GM21381 (cell line): ENCODE results near the gene RBM20.
"Not testable (repeated sequence)": the region's sequence is repeated elsewhere in the genome, so short reads cannot be mapped to it uniquely, and the experiment has no call there.

Experiments used
- ATAC-seq: cut with Tn5 transposase; IDR thresholded peaks from one replicate; pipeline ENCODE4 v1.9.1; 2021; ENCODE audit warnings: mild to moderate bottlenecking, moderate library complexity; ENCODE audit not compliant: unreplicated experiment

RBM20 gene

DNA sequence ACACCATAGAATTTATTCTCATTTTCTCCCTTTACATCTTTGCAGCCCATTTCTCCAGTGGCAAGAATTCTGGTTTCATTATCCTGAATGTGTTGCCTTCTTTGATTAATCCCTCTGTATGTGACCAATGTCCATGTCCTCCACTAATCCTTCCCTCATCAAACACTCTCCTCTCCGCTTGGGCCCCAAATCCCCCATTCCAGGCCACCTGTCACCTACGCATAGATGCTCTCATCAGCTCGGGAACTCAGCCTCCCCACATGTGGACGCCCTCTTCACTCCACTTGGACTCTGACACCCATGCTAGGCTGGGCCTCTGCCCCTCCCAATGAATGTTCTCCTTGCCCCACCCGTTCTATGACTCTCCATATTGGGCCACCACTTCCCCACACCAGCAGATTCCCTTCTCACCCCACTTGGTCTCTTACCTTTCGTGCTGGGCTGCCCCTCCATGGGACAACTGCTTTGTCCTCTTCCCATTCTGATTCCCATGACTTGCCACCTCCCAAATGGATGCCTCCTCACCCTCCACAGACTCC lies 18.7 kb upstream of the RBM20 start:
- ATAC-seq, result no peak

GRCh38 chr10:110625951-110626855 lies 17.9 kb upstream of the RBM20 start:
- no peak for ATAC-seq

- ATAC-seq, result no peak
These were observed 16.0 kb upstream of the RBM20 start for GRCh38 chr10:110628161-110628560.

GRCh38 chr10:110629680-110630191 lies 14.4 kb upstream of the RBM20 start:
- no peak for ATAC-seq

- ATAC-seq, result no peak
These were observed 12.2 kb upstream of the RBM20 start for GRCh38 chr10:110631934-110632333.

DNA sequence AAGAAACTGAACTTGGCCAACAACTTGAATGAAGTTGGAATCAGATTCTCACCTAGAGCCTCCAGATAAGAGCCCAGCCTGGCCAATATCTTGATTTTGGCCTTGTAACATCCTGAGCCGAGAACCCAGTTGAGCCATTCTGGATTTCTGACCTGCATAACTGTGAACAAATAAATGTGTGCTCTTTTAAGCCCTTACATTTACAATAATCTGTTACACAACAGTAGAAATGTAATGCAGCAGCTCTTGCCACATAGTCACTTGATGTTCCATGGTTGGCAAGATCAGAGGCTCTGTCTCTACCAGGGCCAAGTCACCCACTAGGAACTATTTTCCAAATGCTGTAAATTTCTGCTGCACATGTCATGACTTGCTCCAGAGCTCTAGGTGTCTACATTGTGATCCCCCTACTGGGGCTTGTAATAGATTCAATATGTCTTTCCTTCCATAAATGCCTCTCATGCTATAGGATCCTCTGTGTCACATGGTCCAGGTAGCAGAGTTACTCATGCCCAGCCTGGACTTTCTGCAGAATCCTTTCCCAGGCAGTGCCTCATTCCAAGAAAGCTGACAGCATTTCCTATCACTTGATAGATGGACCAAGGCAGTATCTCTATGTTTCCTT lies 11.4 kb upstream of the RBM20 start:
- ATAC-seq, result no peak

DNA sequence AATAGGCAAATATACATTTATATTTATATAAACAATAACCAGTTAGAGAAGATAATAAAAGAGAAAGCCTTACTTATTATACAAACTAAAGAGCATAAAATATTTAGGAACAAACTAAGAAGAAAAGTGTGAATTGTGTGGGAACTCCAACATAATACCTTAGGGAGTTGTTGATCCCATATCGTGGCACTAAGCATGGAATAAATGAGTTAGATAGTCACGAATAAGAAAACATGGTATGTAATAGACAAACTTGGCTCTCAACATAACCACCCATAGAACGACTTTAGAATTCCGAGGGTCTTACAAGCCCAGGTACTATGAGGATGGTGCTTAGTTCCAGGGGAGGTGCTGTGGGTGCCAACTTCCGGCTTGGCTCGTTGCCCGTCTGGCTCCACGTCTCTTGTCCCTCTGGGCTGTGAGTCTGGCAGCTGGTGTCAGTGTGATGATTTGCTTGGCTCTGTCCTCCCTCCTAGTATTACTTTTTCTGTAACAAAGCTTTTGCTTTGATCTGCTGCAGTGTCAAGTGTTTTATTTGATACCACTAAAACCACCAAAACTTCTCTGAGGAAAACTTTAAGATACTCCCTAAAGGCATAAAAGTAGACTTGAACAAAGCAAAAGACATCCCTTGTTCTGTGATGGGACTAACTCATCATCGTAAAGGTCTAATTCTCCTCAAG lies 9.5 kb upstream of the RBM20 start:
- no peak for ATAC-seq

DNA sequence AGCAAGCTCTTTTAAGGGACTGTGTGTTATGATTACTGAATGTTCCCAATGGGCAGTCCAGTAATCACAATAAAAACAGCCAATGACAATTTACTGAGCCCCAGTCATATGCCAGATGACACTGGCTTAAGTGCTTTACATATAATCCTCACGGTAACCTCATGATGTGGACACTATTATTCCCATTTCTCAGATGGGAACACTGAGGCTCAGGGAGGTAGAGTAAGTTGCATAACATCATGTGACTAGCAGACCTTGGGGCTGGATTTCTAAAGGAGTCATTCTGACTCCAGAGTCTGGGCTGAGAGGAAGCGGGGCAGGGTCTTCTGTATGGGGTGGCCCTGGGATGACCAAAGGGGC lies 7.6 kb upstream of the RBM20 start:
- no peak for ATAC-seq

DNA sequence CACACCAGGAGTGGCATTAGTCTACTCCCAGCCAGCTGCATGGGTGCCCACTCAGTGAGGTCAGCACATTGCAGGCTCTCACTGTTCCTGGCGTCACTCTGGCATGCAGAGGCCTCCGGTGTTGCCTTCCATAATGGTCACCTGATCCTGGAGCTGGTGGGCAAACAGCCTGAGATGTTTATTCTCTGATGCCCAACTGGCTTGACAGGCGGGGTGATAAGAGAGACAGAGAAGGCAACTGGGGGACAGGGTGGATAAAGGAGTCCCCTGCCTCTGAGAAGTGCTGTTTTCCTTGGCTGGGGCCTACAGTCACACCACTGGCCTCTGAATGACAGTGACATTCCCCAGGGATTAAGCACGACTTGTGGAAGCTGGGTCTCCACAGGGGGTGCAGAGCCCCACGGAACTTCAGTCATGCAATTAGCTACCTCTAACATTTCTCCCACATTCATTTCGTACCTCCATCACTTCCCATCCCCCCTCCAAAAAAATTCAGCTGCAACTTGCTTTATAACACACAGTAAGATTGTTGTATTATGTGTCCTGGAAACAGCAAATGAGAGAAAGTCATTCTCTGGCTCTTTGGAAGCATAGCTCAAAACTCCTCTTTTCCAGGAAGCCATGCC lies 7.1 kb upstream of the RBM20 start:
- ATAC-seq, result no peak

DNA sequence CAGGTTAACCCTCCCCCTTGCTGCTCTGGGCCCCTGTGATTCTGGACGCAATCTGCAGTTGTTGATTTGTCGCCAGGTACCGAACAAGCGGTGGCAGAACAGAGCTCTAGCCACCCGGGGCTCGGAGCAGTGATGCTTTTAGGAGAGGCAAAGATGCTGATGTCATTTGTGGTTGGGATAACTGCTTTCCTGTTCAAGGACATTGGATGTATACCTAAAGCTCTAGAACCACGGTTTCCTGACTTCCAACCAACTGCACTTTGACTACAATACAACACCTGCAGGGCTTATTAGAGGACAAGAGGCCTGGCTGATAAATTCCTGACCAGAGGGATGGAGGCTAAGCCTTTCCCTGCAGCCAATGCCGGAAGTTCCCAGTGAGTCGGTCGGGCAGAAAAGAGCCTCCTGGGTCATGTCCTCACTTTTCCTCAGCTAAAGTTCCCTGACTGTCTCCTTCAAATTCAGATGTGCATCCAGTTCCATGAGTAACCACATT lies 6.5 kb upstream of the RBM20 start:
- ATAC-seq, result no peak

DNA sequence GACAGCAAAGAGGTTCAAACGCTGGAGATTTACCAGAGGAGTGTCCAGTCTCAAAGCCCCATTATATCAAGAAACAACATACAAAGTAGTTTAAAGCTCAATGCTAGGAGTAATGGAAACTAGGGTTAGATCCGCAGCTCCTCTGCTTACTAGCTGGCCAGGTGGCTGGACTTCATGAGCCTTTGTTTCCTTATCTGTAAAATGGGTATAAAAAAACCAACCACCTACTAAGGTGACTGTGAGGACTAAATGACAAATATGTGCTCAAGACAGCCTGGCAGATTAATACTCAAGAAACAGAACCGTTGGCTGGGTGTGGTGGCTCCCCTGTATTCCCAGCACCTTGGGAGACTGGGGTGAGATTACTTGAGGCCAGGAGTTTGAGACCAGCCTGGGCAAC lies 5.8 kb upstream of the RBM20 start:
- ATAC-seq, result no peak

GRCh38 chr10:110639046-110639445 lies 5.1 kb upstream of the RBM20 start:
- not testable (repeated sequence) for ATAC-seq

DNA sequence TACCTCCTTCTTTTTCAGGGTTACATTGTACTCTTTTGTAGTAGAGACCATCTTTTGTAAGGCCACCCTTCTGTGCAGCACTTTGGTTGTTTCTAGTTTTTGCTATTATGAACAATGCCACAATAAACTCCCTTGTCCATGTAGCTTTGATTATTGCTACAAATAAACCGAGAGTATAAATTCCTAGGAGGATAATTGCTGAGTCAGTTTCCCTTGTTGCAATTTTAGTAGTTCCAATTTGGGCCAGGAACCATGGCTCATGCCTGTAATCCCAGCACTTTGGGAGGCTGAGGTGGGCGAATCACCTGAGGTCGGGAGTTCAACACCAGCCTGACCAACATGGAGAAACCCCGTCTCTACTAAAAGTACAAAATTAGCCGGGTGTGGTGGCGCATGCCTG lies 4.3 kb upstream of the RBM20 start:
- not testable (repeated sequence) for ATAC-seq

- ATAC-seq, result no peak
These were observed 2.9 kb upstream of the RBM20 start for GRCh38 chr10:110641256-110641655.

GRCh38 chr10:110642204-110643034 lies 1.7 kb upstream of the RBM20 start:
- ATAC-seq, result no peak

- no peak for ATAC-seq
These were observed 992 bp upstream of the RBM20 start for GRCh38 chr10:110643035-110643652.

DNA sequence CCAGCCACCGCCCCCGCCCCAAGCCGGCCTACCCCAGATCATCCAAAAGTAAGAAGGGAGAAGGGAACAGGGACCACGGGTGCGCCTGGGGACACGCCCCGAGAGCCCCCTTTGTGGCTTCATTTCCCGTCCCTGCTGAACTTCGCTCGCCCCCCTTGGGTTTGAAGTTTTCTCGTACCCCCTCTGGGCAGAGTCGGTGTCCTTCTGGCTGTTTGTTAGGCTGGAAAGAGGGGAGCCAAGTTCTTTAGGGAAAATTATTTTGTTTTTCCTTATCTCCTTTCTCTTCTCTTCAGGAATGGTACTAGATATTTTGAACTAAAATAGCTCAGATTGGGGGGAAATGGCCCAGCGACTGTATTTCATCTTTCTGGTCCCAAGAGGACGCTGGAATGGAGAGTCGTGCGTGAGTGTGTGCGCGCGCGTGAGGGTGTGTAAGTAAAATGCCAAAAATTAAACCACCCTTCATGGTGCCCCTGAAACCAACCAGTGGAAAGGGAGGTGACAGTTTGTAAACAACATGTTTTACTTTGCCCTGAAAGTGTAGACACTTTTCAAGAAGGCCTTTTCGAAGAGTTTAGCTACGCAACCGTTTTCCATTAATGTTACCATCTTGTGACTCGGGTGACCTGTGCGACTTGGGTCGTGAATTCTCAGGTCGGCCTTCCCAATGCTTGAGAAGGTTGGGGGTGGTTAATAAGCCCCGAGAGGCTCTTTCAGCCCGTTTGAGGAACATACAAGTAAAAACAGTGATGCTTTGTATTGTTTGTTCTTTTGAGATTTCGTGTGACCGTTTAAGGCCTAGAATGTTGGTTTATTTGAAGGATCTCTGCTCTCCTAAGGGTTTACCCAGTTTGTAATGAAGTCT lies 694 bp downstream of the RBM20 start:
- no peak for ATAC-seq

GRCh38 chr10:110646417-110647135 lies 2.4 kb downstream of the RBM20 start:
- ATAC-seq, result no peak
